ENCODE measurements around the gene ZNF668. TPM values are rescaled to one million over a fixed set of nuclear protein-coding genes. Genes with fewer than 3 reads are reported as not detected.

Gene ZNF668
- total RNA-seq, 1 donor from 2014 or later, result 19.7 TPM

- Mint-ChIP-seq H3K4me3 (no peak overlapping the region), H3K4me1 (no peaks in the 10 kb centered on the region), H3K27ac (ENCODE audit: unreplicated experiment) (no peak overlapping the region), H3K9me3 (no peaks in the 10 kb centered on the region), H3K27me3 (ENCODE audit: low read depth) (no peaks in the 10 kb centered on the region), H3K36me3 (ENCODE audit: low read depth) (peaks cover 8% of the 10 kb centered on the region)
- no peak for TF ChIP-seq CTCF (conservative IDR thresholded peaks at IDR 0.05)
- DNase-seq (ENCODE audit: low read depth, low spot score), result no peak
Measured at GRCh38 chr16:31063495-31063842, 10.6 kb downstream of the ZNF668 start.

- no peaks in the 10 kb centered on the region for H3K4me1 Mint-ChIP-seq
- H3K4me3 Mint-ChIP-seq, result no peak overlapping the region
- no peak overlapping the region for H3K27ac Mint-ChIP-seq (ENCODE audit: unreplicated experiment)
- no peaks in the 10 kb centered on the region for H3K27me3 Mint-ChIP-seq (ENCODE audit: low read depth)
- no peak for DNase-seq (ENCODE audit: low read depth, low spot score)
- no peak for TF ChIP-seq CTCF (conservative IDR thresholded peaks at IDR 0.05)
- peaks cover 8% of the 10 kb centered on the region for H3K36me3 Mint-ChIP-seq (ENCODE audit: low read depth)
- no peaks in the 10 kb centered on the region for H3K9me3 Mint-ChIP-seq
Measured at GRCh38 chr16:31061813-31062440, 12.1 kb downstream of the ZNF668 start.

GRCh38 chr16:31061126-31061812 lies 12.8 kb downstream of the ZNF668 start:
- no peaks in the 10 kb centered on the region for H3K4me1 Mint-ChIP-seq
- no peak overlapping the region for H3K4me3 Mint-ChIP-seq
- H3K9me3 Mint-ChIP-seq, result no peaks in the 10 kb centered on the region
- no peak overlapping the region for H3K27ac Mint-ChIP-seq (ENCODE audit: unreplicated experiment)
- DNase-seq (ENCODE audit: low read depth, low spot score), result no peak
- H3K36me3 Mint-ChIP-seq (ENCODE audit: low read depth), result peaks cover 8% of the 10 kb centered on the region
- no peaks in the 10 kb centered on the region for H3K27me3 Mint-ChIP-seq (ENCODE audit: low read depth)
- no peak for TF ChIP-seq CTCF (conservative IDR thresholded peaks at IDR 0.05)

- Mint-ChIP-seq H3K27me3 (ENCODE audit: low read depth) (peaks cover 2% of the 10 kb centered on the region), H3K36me3 (ENCODE audit: low read depth) (no peaks in the 10 kb centered on the region), H3K27ac (ENCODE audit: unreplicated experiment) (no peak overlapping the region), H3K9me3 (peaks cover 2% of the 10 kb centered on the region), H3K4me3 (no peak overlapping the region), H3K4me1 (no peaks in the 10 kb centered on the region)
- TF ChIP-seq CTCF (conservative IDR thresholded peaks at IDR 0.05), result no peak
- no peak for DNase-seq (ENCODE audit: low read depth, low spot score)
Measured at GRCh38 chr16:31055613-31056012, 18.4 kb downstream of the ZNF668 start.

GRCh38 chr16:31052114-31052513 lies 21.9 kb downstream of the ZNF668 start:
- no peak for DNase-seq (ENCODE audit: low read depth, low spot score)
- no peak for TF ChIP-seq CTCF (conservative IDR thresholded peaks at IDR 0.05)
- Mint-ChIP-seq H3K4me3 (no peak overlapping the region), H3K9me3 (peaks cover 2% of the 10 kb centered on the region), H3K27ac (ENCODE audit: unreplicated experiment) (no peak overlapping the region), H3K4me1 (no peaks in the 10 kb centered on the region), H3K27me3 (ENCODE audit: low read depth) (peaks cover 2% of the 10 kb centered on the region), H3K36me3 (ENCODE audit: low read depth) (no peaks in the 10 kb centered on the region)

All from neural crest cell (in vitro differentiated cells).